ENCODE results near the gene AUTS2. TPM values are rescaled to one million over a fixed set of nuclear protein-coding genes. Genes with fewer than 3 reads are reported as not detected.

The AUTS2 gene
- total RNA-seq, 1 experiment from 2014 or later: 256 TPM

- H3K4me3 Mint-ChIP-seq: no peak overlapping the region
- H3K9ac ChIP-seq (ENCODE audit: extremely low read depth, insufficient read length, low read length): no peak overlapping the region
- H2BK20ac ChIP-seq (ENCODE audit: low read depth, low read length, poor library complexity, severe bottlenecking): peak overlapping the region; percentile 28
- no peak overlapping the region for H3T11ph ChIP-seq (ENCODE audit: low read length)
- no peaks in the 10 kb centered on the region for H3K27me3 ChIP-seq (ENCODE audit: insufficient read depth, low read length)
- no peak for TF ChIP-seq CTCF (conservative IDR thresholded peaks at IDR 0.05)
- no peak overlapping the region for H3K23ac ChIP-seq (ENCODE audit: insufficient read length, low read depth, low read length)
- no peak overlapping the region for H3K18ac ChIP-seq (ENCODE audit: insufficient read length, low read depth, low read length)
- H2BK12ac ChIP-seq (ENCODE audit: insufficient read length, low read depth, low read length): no peak overlapping the region
- no peaks in the 10 kb centered on the region for H3K27me3 Mint-ChIP-seq (ENCODE audit: low read depth)
- H2AFZ ChIP-seq (ENCODE audit: low read length): no peak overlapping the region
- H3K23me2 ChIP-seq (ENCODE audit: insufficient read length, low read depth, low read length, poor library complexity, severe bottlenecking): no peaks in the 10 kb centered on the region
- H2BK5ac ChIP-seq (ENCODE audit: insufficient read length, low read length): peak overlapping the region; percentile 39
- no peak overlapping the region for H3K27ac ChIP-seq (ENCODE audit: insufficient read length, low read depth, low read length)
- H4K20me1 ChIP-seq (ENCODE audit: control insufficient read depth, insufficient read depth, insufficient read length): no peaks in the 10 kb centered on the region
- no peak overlapping the region for H2AK5ac ChIP-seq (ENCODE audit: insufficient read length, low read length)
- H3K14ac ChIP-seq (ENCODE audit: insufficient read depth, low read length): no peak overlapping the region
- H3K27ac Mint-ChIP-seq: no peak overlapping the region
- H4K5ac ChIP-seq (ENCODE audit: insufficient read length, low read depth, low read length): no peak overlapping the region
- no peaks in the 10 kb centered on the region for H3K36me3 Mint-ChIP-seq (ENCODE audit: insufficient read depth in 1 of 3, low read depth in 3 of 3)
- no peaks in the 10 kb centered on the region for H3K9me3 ChIP-seq (ENCODE audit: control insufficient read depth, low read depth, low read length)
- H2BK15ac ChIP-seq (ENCODE audit: low read depth, low read length): no peak overlapping the region
- no peak overlapping the region for H4K91ac ChIP-seq (ENCODE audit: insufficient read length, low read depth, low read length)
- peaks cover 5 to 6% of the 10 kb centered on the region in 2 experiments for H3K4me1 Mint-ChIP-seq
- no peaks in the 10 kb centered on the region for H3K79me1 ChIP-seq (ENCODE audit: insufficient read depth, low read depth, low read length, poor library complexity, severe bottlenecking)
- no peak overlapping the region for H3K4me2 ChIP-seq (ENCODE audit: insufficient read depth, insufficient read length, low read length)
- H3K4ac ChIP-seq (ENCODE audit: low read depth, low read length): no peak overlapping the region
- H3K9me3 Mint-ChIP-seq: no peaks in the 10 kb centered on the region
- H3K56ac ChIP-seq (ENCODE audit: insufficient read length, low read depth, low read length): no peak overlapping the region
- no peak for DNase-seq
- no peaks in the 10 kb centered on the region for H3K79me2 ChIP-seq (ENCODE audit: insufficient read depth, low read length)
- no CpG with 5 or more reads among the region's 4 CpGs for WGBS (ENCODE audit: extremely low coverage, insufficient read length, low lambda C conversion rate)
- H4K8ac ChIP-seq (replicated peaks; ENCODE audit: insufficient read length, low read depth, low read length): no peak overlapping the region
- no peak overlapping the region for H2BK120ac ChIP-seq (ENCODE audit: low read depth, low read length, poor library complexity, severe bottlenecking)
- no peaks in the 10 kb centered on the region for H3K4me1 ChIP-seq (ENCODE audit: insufficient read depth, low read length)
These were observed 124.6 kb downstream of the AUTS2 start for GRCh38 chr7:69722843-69723242.

Data from H9 (cell line).